SH-SY5Y (cell line): ENCODE results near the gene APLP2.

Experiments
- GATA2 ChIP-seq: IDR thresholded peaks from 2 replicates; pipeline ENCODE4 v1.6.1; 2011; ENCODE audit warnings: mild to moderate bottlenecking, low read depth, low read length
- GATA3 ChIP-seq: IDR thresholded peaks from 2 replicates; pipeline ENCODE4 v1.6.1; 2011; ENCODE audit warnings: low read depth, mild to moderate bottlenecking, low read length, moderate library complexity

DNA sequence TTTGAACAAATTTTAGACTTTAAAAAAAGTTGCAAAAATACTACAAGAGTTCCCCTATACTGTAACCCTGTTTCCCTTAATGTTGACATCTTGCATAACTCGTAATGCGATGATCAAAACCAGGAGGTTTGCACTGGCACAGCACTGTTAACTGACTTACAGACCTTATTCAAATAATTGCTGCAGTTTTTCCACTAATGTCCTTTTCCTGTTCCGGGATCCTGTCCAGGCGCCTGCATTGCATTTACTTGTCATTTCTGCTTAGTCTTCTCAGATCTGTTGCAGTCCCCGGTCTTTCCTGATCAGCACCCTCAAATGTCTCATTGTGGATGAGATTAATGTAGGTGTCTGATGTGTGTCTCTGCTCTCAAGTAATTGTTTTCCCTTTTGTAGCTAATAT lies 32.0 kb downstream of the APLP2 start:
- TF ChIP-seq GATA3 (no peak), GATA2 (no peak)
